GM19395 (cell line): ENCODE data around the gene TASP1.

Experiments used
- ATAC-seq: cut with Tn5 transposase; IDR thresholded peaks from one replicate; pipeline ENCODE4 v1.9.1; 2021; ENCODE audit warnings: mild to moderate bottlenecking, moderate library complexity; ENCODE audit not compliant: unreplicated experiment

Gene TASP1

DNA sequence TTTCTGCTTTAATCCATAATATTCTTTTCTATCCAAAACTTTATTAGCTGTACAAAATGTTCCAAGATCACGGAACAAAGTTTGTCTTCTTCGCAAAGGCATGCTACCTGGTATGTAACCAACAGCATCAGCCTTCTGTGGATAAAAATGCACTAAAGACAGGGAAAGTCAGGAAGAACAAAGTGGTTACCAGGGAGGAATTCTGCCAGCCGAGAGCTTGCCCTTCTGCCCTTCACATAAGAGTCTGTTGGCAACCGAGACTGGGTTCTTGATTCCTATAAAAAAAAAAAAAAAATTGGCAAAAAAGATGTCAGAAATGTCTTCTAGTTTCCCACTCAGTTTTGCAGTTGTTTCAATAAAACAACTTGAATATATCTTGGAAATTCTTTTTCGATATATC lies 58.0 kb downstream of the TASP1 start:
- no peak for ATAC-seq

- no peak for ATAC-seq
These were observed 64.7 kb downstream of the TASP1 start for GRCh38 chr20:13574071-13574470.

GRCh38 chr20:13571662-13572061 lies 67.1 kb downstream of the TASP1 start:
- ATAC-seq, result no peak

DNA sequence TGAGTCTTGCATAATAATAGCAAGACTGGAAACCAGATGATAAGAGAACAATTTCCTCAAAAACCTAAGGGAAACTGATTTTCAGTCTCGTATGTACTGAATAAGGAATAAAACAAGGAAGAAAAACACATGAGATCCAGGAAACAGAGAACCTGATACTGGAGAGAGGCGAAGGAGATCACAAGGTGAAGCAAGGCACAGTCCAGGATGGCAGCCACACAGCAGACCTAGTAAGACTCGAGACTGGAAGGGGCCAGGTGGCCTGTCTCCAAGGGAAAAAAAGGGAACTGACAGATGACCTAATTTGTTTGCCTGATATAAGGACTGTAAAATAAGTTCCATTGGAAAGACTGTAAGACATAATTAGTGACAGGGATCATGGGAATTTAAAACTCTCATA lies 71.1 kb downstream of the TASP1 start:
- ATAC-seq, result no peak

DNA sequence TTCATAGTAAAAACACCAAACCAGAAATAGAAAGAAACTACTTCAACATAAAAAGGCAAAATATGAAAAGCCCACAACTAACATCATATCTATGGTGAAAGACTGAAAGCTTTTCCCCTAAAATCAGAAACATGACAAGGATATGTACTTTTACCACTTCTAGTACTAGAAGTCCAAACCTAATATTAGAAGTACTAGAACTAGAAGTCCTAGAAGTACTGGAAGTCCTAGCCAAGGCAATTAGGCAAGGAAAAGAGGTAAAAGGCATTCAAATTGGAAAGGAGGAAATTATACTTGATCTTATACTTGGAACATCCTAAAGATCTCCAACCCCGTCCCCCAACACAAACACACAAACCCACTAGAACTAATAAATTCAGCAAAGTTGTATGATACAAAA lies 74.9 kb downstream of the TASP1 start:
- ATAC-seq, result no peak

DNA sequence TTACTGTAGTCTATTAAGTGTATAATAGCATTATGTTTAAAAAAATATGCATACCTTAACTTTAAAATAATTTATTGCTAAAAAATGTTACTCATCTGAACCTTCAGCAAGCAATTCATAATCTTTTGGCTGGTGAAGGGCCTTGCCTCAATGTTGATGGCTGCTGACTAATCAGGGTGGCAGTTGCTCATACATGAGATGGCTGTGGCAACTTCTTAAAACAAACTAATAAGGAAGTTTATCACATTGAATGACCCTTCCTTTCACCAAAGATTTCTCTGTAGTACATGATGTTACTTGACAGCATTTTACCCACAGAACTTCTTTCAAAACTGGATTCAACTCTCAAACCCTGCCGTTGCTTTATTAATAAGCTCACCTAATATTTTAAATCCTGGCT lies 84.0 kb downstream of the TASP1 start:
- no peak for ATAC-seq

- ATAC-seq, result no peak
These were observed 84.7 kb downstream of the TASP1 start for GRCh38 chr20:13554076-13554475.

GRCh38 chr20:13552061-13552460 lies 86.7 kb downstream of the TASP1 start:
- ATAC-seq, result no peak

DNA sequence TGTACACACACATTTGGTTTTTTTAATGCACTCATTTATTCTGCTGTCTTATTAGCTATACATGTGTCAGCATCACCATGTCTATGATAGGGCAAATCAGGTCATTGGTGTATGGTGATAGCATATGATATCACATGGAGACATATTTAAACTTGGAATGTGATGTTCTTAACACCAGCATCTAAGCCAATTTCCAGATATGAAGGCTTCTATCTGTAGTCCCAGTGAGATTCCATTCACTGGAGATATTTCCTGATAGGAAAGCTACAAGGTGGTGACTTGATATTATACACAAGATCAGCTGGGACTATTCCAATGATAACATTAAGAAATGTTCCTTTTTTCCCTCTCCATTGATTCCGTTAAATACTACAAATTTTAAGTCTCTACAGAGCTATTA lies 89.3 kb downstream of the TASP1 start:
- no peak for ATAC-seq

GRCh38 chr20:13546497-13547131 lies 92.1 kb downstream of the TASP1 start:
- peak; percentile 90 for ATAC-seq

GRCh38 chr20:13545790-13546189 lies 92.9 kb downstream of the TASP1 start:
- no peak for ATAC-seq

GRCh38 chr20:13543783-13544182 lies 94.9 kb downstream of the TASP1 start:
- no peak for ATAC-seq

DNA sequence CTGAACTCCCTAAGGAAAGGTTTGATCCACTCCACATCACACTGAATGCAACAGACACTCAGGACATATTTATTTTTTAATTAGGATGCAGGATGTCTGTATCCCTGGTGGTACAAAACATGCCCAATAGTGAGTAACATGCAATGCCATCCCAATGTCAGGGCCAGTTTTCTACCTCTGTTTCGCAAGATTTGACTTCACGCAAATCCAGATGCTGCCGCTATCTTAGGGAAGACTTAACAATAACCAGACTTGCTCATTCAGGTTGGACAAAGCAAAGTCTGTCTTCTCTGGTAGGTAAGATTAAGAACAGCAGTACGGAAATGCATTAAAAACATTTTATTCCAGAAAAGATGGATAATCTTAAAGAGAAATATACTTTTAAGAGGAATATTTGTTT lies 103.1 kb downstream of the TASP1 start:
- no peak for ATAC-seq

GRCh38 chr20:13533946-13534345 lies 104.8 kb downstream of the TASP1 start:
- no peak for ATAC-seq

DNA sequence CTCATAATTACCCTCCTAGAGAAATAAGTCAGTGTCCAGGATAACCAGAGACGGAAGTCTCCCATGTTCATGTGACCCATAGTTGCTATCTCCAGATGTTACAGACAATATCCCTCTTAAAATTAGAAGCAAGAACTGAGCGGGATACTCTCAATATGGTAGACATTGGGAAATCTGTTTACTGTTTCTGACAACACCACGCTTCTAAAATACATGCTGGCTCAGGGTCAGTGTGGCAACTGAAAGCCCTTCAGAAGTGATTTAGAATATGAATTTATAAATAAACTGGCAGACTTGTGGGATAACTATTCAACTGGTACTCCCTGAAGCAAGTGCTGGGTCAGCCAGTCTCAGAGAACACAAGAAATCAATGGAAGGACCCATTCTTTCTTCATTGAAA lies 108.6 kb downstream of the TASP1 start:
- ATAC-seq, result no peak

DNA sequence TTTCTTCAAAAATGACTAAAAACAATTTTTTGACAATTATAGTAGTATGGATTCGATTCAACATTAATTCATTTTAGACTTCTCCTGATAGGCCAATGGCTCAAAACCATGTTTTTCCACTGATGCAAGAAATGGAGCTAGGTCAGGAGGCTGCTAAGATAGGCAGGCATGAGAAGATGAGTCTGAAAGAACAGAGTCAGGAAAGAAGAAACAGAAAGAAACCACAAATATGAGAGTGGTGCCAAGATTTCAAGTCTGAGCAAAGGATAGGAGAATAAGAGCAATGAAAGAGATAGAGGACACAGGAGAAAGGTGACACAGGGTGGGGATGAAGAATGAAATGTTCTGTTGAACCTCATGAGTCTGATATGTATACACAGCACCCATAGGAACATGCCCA lies 112.2 kb downstream of the TASP1 start:
- no peak for ATAC-seq

- ATAC-seq, result no peak
These were observed 113.3 kb downstream of the TASP1 start for GRCh38 chr20:13525225-13525940.

- ATAC-seq, result no peak
These were observed 114.4 kb downstream of the TASP1 start for GRCh38 chr20:13524339-13524738.

- no peak for ATAC-seq
These were observed 120.9 kb downstream of the TASP1 start for GRCh38 chr20:13517831-13518230.

- ATAC-seq, result no peak
These were observed 122.8 kb downstream of the TASP1 start for GRCh38 chr20:13515796-13516558.

DNA sequence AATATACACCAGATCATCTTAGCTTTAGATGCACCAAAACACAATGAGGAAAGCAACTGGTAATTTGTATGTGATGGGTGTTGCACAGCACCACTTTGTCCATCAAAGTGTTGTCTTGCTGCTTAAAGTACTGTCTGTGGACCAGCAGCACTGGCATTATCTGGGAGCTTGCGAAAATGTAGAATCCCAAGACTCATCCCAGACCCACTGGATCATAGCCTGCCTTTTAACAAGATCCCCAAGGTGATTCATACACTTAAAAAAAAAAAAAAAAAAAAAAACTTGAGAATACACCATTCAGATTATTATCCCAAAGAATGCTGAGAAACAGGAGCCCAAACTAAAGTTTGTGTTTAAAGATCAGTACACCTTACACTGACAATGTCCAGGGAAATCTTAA lies 123.4 kb downstream of the TASP1 start:
- no peak for ATAC-seq

GRCh38 chr20:13510837-13511488 lies 127.8 kb downstream of the TASP1 start:
- no peak for ATAC-seq
